Neural crest cell (in vitro differentiated cells): ENCODE data around the gene PITPNM1. TPM values are rescaled to one million over a fixed set of nuclear protein-coding genes. Genes with fewer than 3 reads are reported as not detected.
"Not testable (repeated sequence)": the region's sequence is repeated elsewhere in the genome, so short reads cannot be mapped to it uniquely, and the experiment has no call there.

ENCODE experiments used
- DNase-seq: peaks from one replicate; pipeline ENCODE4 v3.0.0; 2021; ENCODE audit warnings: low read depth, mixed read lengths, low spot score
- H3K27ac Mint-ChIP-seq: one replicate; pipeline ENCODE4 v1.8.0; 2021; ENCODE audit warnings: mild to moderate bottlenecking, mixed read lengths; ENCODE audit not compliant: unreplicated experiment
- H3K27me3 Mint-ChIP-seq: 2 replicates; pipeline ENCODE4 v1.8.0; 2021; ENCODE audit warnings: low read depth, mild to moderate bottlenecking, mixed read lengths
- H3K36me3 Mint-ChIP-seq: 2 replicates; pipeline ENCODE4 v1.8.0; 2021; ENCODE audit warnings: low read depth, mild to moderate bottlenecking, mixed read lengths
- H3K4me1 Mint-ChIP-seq: 2 replicates; pipeline ENCODE4 v1.8.0; 2021; ENCODE audit warnings: mixed read lengths
- H3K4me3 Mint-ChIP-seq: one replicate; pipeline ENCODE4 v1.8.0; 2021; ENCODE audit warnings: mild to moderate bottlenecking, mixed read lengths
- H3K9me3 Mint-ChIP-seq: 2 replicates; pipeline ENCODE4 v1.8.0; 2021; ENCODE audit warnings: mixed read lengths
- long read RNA-seq: library from polyadenylated mRNA; unstranded; transcript quantifications from one replicate; pipeline ENCODE4 v2.0.0, GENCODE V29; 2020
- total RNA-seq: library from RNA; stranded (reverse); gene quantifications from 2 replicates; pipeline ENCODE4 v1.2.1, GENCODE V29; 2021
- TF ChIP-seq, protein P1 (sequence below): fragments of 200-600 bp; sonication (generic); conservative IDR thresholded peaks from 2 replicates; pipeline ENCODE4 v1.5.0; 2021; ENCODE audit warnings: antibody characterized with exemption, mild to moderate bottlenecking

The PITPNM1 gene
- total RNA-seq, result 81.5 and 109 TPM in 2 replicates
- long read RNA-seq, partial matches to known transcripts, result 5 of 6 reads
- long read RNA-seq, other reads (novel, unspliced or antisense), result 1 of 6 reads

- peak within 1 kb of the TSS; percentile 87 for H3K27ac Mint-ChIP-seq
- H3K4me3 Mint-ChIP-seq, result peak within 1 kb of the TSS; percentile 93
- H3K36me3 Mint-ChIP-seq, result peaks cover 8% of the 10 kb centered on the region
- peak; percentile 58 for DNase-seq
- H3K4me1 Mint-ChIP-seq, result peaks cover 36% of the 10 kb centered on the region
- peaks cover 8% of the 10 kb centered on the region for H3K27me3 Mint-ChIP-seq
- TF ChIP-seq, protein P1, sequence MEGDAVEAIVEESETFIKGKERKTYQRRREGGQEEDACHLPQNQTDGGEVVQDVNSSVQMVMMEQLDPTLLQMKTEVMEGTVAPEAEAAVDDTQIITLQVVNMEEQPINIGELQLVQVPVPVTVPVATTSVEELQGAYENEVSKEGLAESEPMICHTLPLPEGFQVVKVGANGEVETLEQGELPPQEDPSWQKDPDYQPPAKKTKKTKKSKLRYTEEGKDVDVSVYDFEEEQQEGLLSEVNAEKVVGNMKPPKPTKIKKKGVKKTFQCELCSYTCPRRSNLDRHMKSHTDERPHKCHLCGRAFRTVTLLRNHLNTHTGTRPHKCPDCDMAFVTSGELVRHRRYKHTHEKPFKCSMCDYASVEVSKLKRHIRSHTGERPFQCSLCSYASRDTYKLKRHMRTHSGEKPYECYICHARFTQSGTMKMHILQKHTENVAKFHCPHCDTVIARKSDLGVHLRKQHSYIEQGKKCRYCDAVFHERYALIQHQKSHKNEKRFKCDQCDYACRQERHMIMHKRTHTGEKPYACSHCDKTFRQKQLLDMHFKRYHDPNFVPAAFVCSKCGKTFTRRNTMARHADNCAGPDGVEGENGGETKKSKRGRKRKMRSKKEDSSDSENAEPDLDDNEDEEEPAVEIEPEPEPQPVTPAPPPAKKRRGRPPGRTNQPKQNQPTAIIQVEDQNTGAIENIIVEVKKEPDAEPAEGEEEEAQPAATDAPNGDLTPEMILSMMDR, result no peak
- H3K9me3 Mint-ChIP-seq, result no peaks in the 10 kb centered on the region
Measured at GRCh38 chr11:67504950-67505581, at the start of gene PITPNM1. Gene PITPNM1, minus strand, starts transcription at chr11:67505363. Its CDS starts 1,183 bp downstream, at chr11:67504180.

GRCh38 chr11:67551697-67552096 is 46.5 kb upstream of the PITPNM1 start:
- not testable (repeated sequence) for DNase-seq, H3K36me3 Mint-ChIP-seq, H3K27ac Mint-ChIP-seq, H3K9me3 Mint-ChIP-seq, H3K4me3 Mint-ChIP-seq, H3K27me3 Mint-ChIP-seq, H3K4me1 Mint-ChIP-seq

DNA sequence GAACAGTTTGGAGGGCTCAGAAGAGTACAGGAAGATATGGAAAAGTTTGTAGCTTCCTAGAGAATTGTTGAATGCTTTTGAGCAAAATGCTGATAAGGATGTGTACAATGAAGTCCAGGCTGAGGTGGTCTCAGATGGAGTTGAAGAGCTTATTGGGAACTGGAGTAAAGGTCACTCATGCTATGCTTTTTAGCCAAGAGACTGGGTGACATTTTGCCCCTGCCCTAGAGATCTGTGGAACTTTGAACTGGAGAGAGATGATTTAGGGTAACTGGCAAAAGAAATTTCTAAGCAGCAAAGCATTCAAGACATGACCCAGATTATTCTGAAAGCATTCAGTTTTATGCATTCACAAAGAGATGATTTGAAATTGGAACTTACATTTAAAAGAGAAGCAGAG is 46.0 kb upstream of the PITPNM1 start:
- H3K27ac Mint-ChIP-seq, result no peak overlapping the region
- DNase-seq, result no peak
- H3K9me3 Mint-ChIP-seq, result peaks cover 9% of the 10 kb centered on the region
- H3K4me1 Mint-ChIP-seq, result no peaks in the 10 kb centered on the region
- H3K27me3 Mint-ChIP-seq, result peaks cover 5% of the 10 kb centered on the region
- no peak overlapping the region for H3K4me3 Mint-ChIP-seq
- H3K36me3 Mint-ChIP-seq, result no peaks in the 10 kb centered on the region
- TF ChIP-seq, protein P1, result no peak

DNA sequence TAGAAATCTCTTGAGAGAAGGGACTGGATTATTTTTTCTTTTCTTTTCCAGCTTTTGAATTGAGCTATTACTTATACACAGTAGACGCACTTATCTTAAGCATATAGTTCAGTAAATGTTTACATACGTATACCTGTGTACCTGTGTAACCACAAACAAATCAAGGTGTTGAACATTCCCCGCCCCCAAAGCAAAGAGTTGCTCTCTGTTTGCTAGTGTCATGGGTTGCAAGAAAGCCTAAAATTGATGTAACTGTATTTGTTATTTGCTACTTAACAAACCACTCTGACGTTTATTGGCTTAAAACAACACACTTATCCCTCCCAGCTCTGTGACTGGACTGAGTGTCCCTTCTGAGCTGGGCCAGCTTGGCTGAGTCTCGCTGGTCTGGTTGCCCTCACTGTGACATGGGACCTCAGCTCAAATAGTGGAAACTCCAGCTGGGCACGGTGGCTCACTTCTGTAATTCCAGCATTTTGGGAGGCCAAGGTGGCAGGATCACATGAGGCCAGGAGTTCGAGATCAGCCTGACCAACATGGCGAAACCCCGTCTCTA is 43.5 kb upstream of the PITPNM1 start:
- peaks cover 7% of the 10 kb centered on the region for H3K27me3 Mint-ChIP-seq
- no peaks in the 10 kb centered on the region for H3K4me1 Mint-ChIP-seq
- H3K36me3 Mint-ChIP-seq, result no peaks in the 10 kb centered on the region
- DNase-seq, result no peak
- TF ChIP-seq, protein P1, result no peak
- no peak overlapping the region for H3K4me3 Mint-ChIP-seq
- H3K27ac Mint-ChIP-seq, result no peak overlapping the region
- peaks cover 9% of the 10 kb centered on the region for H3K9me3 Mint-ChIP-seq

- H3K4me3 Mint-ChIP-seq, H3K27me3 Mint-ChIP-seq, DNase-seq, H3K27ac Mint-ChIP-seq, H3K36me3 Mint-ChIP-seq, H3K4me1 Mint-ChIP-seq, H3K9me3 Mint-ChIP-seq: not testable (repeated sequence)
Measured at GRCh38 chr11:67548112-67548511, 42.9 kb upstream of the PITPNM1 start.

GRCh38 chr11:67545280-67545679 is 40.1 kb upstream of the PITPNM1 start:
- no peaks in the 10 kb centered on the region for H3K36me3 Mint-ChIP-seq
- no peak overlapping the region for H3K27ac Mint-ChIP-seq
- peaks cover 2% of the 10 kb centered on the region for H3K27me3 Mint-ChIP-seq
- no peaks in the 10 kb centered on the region for H3K4me1 Mint-ChIP-seq
- DNase-seq, result no peak
- H3K9me3 Mint-ChIP-seq, result no peaks in the 10 kb centered on the region
- H3K4me3 Mint-ChIP-seq, result no peak overlapping the region
- TF ChIP-seq, protein P1, result no peak
